Activated CD8-positive, alpha-beta T cell treated with anti-CD3 and anti-CD28 coated beads for 36 hours (primary cell): Measurements from ENCODE around the gene OR13G1. TPM values are rescaled to one million over a fixed set of nuclear protein-coding genes. Genes with fewer than 3 reads are reported as not detected.
"Not testable (repeated sequence)": the region's sequence is repeated elsewhere in the genome, so short reads cannot be mapped to it uniquely, and the experiment has no call there.

Source experiments
- ATAC-seq: fragments of 200-7000 bp; cut with Tn5 transposase; one replicate; pipeline ENCODE4 v1.10.0; 2021; ENCODE audit warnings: mild to moderate bottlenecking, moderate library complexity
- CTCF ChIA-PET: fragments of 350-600 bp; sonication (Branson Sonifier 250); formaldehyde crosslinking; loops from one replicate; lab custom pipeline; 2021; ENCODE audit warnings: antibody characterized with exemption; lab: Charles Lee
- POLR2A ChIA-PET: fragments of 350-600 bp; sonication (Branson Sonifier 250); formaldehyde crosslinking; loops from one replicate; lab custom pipeline; 2021; ENCODE audit warnings: antibody characterized with exemption; lab: Charles Lee
- DNase-seq: peaks from one replicate; pipeline ENCODE4 v3.0.0-alpha.2; 2020
- H3K27ac Mint-ChIP-seq: one replicate; pipeline ENCODE4 v1.8.0; 2021; ENCODE audit warnings: mild to moderate bottlenecking, mixed read lengths
- H3K27me3 Mint-ChIP-seq: one replicate; pipeline ENCODE4 v1.8.0; 2021; ENCODE audit warnings: mixed read lengths
- H3K36me3 Mint-ChIP-seq: one replicate; pipeline ENCODE4 v1.8.0; 2021; ENCODE audit warnings: low read depth, mixed read lengths
- H3K4me1 Mint-ChIP-seq: one replicate; pipeline ENCODE4 v1.8.0; 2021; ENCODE audit warnings: low read depth, mixed read lengths
- H3K4me3 Mint-ChIP-seq: one replicate; pipeline ENCODE4 v1.8.0; 2021; ENCODE audit warnings: mild to moderate bottlenecking, moderate library complexity, mixed read lengths
- H3K9me3 Mint-ChIP-seq: one replicate; pipeline ENCODE4 v1.8.0; 2021; ENCODE audit warnings: mixed read lengths
- CTCF ChIP-seq: fragments of 200-600 bp; IDR thresholded peaks from one replicate; pipeline ENCODE4 v1.8.0; 2022; ENCODE audit warnings: antibody characterized with exemption, mild to moderate bottlenecking
- intact Hi-C: fragments of 100-400 bp; cut with micrococcal nuclease; formaldehyde crosslinking; loops from one replicate; pipeline ENCODE4 v1.10.0; 2022
- total RNA-seq, 2 experiments: library from RNA; stranded (reverse); gene quantifications; one replicate each; pipeline ENCODE4 v1.2.3, GENCODE V29; 2021

The OR13G1 gene
- total RNA-seq: not detected

- no peaks in the 10 kb centered on the region for H3K9me3 Mint-ChIP-seq
- no peaks in the 10 kb centered on the region for H3K4me1 Mint-ChIP-seq
- ATAC-seq: no peak
- intact Hi-C loops: no loop called here
- DNase-seq: no peak
- no peaks in the 10 kb centered on the region for H3K36me3 Mint-ChIP-seq
- TF ChIP-seq CTCF: no peak
- H3K27ac Mint-ChIP-seq: no peak within 1 kb of the TSS
- CTCF ChIA-PET: no interaction called here
- POLR2A ChIA-PET: no interaction called here
- no peak within 1 kb of the TSS for H3K4me3 Mint-ChIP-seq
- H3K27me3 Mint-ChIP-seq: no peaks in the 10 kb centered on the region
Observed at GRCh38 chr1:247679639-247680038, at the start of gene OR13G1. Gene OR13G1 (minus strand): TSS chr1:247679739. CDS start chr1:247673041, 6,698 bp downstream.

GRCh38 chr1:247721222-247721621 is 41.7 kb upstream of the OR13G1 start:
- ATAC-seq (no peak), DNase-seq (no peak)
- no peaks in the 10 kb centered on the region for H3K4me1 Mint-ChIP-seq
- CTCF ChIA-PET: no interaction called here
- peaks cover 2% of the 10 kb centered on the region for H3K9me3 Mint-ChIP-seq
- intact Hi-C loops: no loop called here
- no peak overlapping the region for H3K27ac Mint-ChIP-seq
- TF ChIP-seq CTCF: no peak
- peaks cover 2% of the 10 kb centered on the region for H3K27me3 Mint-ChIP-seq
- POLR2A ChIA-PET: no interaction called here
- no peaks in the 10 kb centered on the region for H3K36me3 Mint-ChIP-seq
- H3K4me3 Mint-ChIP-seq: no peak overlapping the region

GRCh38 chr1:247716546-247716945 is 37.0 kb upstream of the OR13G1 start, which contains the start of gene OR6F1:
Gene OR6F1 (minus strand): TSS chr1:247716646. CDS start chr1:247712755, 3,891 bp downstream.
- DNase-seq (no peak), ATAC-seq (no peak)
- Mint-ChIP-seq H3K27me3 (peaks cover 2% of the 10 kb centered on the region), H3K4me1 (no peaks in the 10 kb centered on the region), H3K4me3 (no peak within 1 kb of the TSS), H3K27ac (no peak within 1 kb of the TSS), H3K36me3 (no peaks in the 10 kb centered on the region), H3K9me3 (peaks cover 2% of the 10 kb centered on the region)
- no peak for TF ChIP-seq CTCF
- POLR2A ChIA-PET: no interaction called here
- CTCF ChIA-PET: no interaction called here
- intact Hi-C loops: no loop called here

- H3K9me3 Mint-ChIP-seq: no peaks in the 10 kb centered on the region
- ATAC-seq (no peak), DNase-seq (no peak)
- H3K36me3 Mint-ChIP-seq: no peaks in the 10 kb centered on the region
- H3K4me3 Mint-ChIP-seq: no peak overlapping the region
- ChIA-PET CTCF (no interaction called here), POLR2A (no interaction called here)
- peaks cover 2% of the 10 kb centered on the region for H3K27me3 Mint-ChIP-seq
- intact Hi-C loops: no loop called here
- no peak for TF ChIP-seq CTCF
- H3K27ac Mint-ChIP-seq: no peak overlapping the region
- no peaks in the 10 kb centered on the region for H3K4me1 Mint-ChIP-seq
Observed at GRCh38 chr1:247713753-247714152, 34.2 kb upstream of the OR13G1 start.

- H3K4me1 Mint-ChIP-seq, H3K4me3 Mint-ChIP-seq, DNase-seq, intact Hi-C loops, H3K27me3 Mint-ChIP-seq, CTCF ChIA-PET, POLR2A ChIA-PET, H3K27ac Mint-ChIP-seq, H3K36me3 Mint-ChIP-seq, H3K9me3 Mint-ChIP-seq, ATAC-seq: not testable (repeated sequence)
Observed at GRCh38 chr1:247710681-247711080, 31.1 kb upstream of the OR13G1 start.

- H3K27ac Mint-ChIP-seq: no peak overlapping the region
- TF ChIP-seq CTCF: no peak
- DNase-seq: no peak
- no peaks in the 10 kb centered on the region for H3K36me3 Mint-ChIP-seq
- H3K27me3 Mint-ChIP-seq: peaks cover 3% of the 10 kb centered on the region
- peaks cover 4% of the 10 kb centered on the region for H3K9me3 Mint-ChIP-seq
- CTCF ChIA-PET: no interaction called here
- POLR2A ChIA-PET: no interaction called here
- no peaks in the 10 kb centered on the region for H3K4me1 Mint-ChIP-seq
- no peak overlapping the region for H3K4me3 Mint-ChIP-seq
- ATAC-seq: no peak
- intact Hi-C loops: no loop called here
Observed at GRCh38 chr1:247701338-247701737, 21.8 kb upstream of the OR13G1 start.
